ENCODE data around the gene CLRN3.

Gene CLRN3

DNA sequence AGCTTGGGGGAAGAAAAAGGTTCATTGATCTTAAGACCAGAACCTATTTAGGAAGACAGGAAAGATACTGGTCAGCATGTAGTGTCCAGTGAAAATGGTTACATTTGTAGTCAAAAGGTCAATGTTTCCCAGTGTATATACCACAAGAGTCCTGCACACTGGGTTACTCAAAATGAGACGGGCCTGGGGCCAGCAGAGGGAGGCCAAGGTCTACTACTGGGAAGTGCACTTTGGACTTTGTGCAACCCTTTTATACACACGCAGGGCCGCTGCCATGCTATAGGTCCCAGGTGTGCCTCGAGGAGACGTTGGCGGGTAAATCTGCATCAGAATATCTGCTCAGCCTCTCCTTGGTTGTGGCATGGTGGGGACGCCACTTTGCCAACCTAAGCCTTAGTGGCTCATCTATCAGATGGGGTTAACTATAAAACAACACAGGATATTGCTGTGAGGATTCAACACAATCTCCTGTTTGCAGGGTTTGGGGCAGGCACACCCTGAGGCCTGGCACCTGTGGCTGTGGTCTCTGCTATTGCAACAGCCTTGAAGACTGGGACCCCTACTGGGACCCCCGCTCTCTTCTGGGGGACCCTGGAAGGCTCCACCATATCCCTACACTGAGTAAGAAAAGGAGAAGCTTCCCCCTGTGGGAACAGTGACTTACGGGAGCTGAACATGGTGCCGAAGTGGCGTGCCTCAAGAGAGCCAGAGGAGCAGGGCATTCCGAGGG, 19.7 kb downstream of the CLRN3 start:
- no peak for DNase-seq

DNA sequence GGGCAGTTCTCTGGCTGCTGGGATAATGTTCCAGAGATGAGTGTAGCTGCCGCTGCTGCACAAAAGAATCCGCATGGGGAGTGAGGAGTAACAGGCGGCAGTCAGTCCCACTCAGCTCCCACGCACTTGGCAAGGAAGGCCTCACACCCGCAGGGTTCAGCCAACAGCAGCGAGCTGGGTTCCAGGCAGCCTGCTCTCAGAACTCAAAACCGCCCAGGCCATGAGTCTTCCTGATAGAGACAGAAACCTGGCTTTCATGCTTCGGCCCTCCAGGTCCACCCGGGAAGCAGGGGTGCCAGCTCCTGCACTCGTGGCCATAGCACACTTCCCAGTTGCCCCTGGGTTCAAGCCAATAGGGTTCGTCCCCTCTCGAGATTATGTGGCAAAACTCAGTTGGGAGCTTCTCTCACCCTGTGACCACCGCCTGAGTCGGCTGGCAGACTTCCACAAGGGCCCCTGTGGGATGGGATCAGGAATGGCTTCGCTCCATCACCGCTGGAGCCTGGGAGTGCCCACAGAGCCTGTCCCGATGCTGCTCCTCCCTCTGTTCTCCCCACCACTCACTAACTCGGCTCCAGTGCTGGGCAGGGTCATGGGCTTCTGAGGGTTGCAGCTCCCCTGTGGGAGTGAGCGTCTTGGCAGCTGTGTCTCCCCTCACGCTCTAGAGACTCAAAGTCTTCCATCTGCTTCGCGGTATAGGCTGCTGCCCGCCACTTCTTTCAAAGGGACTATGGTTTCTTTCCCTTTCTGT, 20.6 kb downstream of the CLRN3 start:
- DNase-seq, result no peak

DNA sequence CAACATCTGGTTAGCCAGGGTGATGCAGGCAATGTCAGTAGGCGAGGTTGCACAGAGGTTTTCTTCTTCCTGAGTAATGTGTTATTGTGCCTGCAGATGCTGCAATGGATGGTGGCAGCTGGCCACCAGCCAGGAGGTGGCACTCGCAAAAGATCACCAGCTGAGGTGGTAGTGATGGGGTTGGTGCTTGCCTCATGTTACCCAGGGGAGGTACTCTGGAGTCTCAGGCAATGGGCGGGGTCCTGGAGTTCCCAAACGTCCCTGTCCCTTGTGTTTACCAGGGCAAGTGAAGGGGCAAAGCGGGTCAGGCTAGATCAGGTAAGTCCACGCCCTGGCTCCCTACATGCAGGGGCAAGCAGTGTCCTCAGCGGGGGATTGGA, 21.1 kb downstream of the CLRN3 start:
- DNase-seq, result no peak

DNA sequence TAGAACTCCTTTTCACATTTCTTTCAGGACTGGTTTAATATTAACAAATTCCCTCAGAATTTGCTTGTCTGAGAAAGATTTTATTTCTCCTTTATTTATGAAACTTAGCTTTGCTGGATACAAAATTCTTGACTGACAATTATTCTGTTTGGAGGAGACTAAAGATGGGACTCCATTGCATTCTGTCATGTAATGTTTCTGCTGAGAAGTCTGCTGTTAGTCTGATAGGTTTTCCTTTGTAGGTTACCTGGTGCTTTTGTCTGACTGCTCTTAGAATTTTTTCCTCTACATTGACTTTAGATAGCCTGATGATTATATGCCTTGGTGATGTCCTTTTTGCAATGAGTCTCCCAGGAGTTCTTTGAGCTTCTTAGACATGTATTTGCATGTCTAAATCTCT, 23.4 kb downstream of the CLRN3 start:
- no peak for DNase-seq

DNA sequence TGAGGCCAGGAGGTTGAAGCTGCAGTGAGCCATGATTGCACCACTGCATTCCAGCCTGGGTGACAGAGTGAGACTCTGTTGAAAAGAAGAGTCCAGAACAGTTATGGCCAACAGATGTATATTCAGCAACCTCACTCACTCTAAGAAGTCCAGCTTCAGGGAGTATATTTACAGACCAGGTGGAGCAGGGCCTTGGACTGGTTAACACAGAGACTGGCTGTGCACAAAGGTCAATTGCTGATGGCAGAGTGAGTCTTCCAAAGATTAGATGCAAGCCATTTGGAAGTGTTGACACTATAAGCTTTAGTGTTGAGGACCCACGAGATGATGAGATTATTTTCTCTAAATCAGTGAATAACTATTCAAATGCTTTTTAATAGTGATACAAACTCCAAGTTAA, 24.9 kb downstream of the CLRN3 start:
- no peak for DNase-seq

DNA sequence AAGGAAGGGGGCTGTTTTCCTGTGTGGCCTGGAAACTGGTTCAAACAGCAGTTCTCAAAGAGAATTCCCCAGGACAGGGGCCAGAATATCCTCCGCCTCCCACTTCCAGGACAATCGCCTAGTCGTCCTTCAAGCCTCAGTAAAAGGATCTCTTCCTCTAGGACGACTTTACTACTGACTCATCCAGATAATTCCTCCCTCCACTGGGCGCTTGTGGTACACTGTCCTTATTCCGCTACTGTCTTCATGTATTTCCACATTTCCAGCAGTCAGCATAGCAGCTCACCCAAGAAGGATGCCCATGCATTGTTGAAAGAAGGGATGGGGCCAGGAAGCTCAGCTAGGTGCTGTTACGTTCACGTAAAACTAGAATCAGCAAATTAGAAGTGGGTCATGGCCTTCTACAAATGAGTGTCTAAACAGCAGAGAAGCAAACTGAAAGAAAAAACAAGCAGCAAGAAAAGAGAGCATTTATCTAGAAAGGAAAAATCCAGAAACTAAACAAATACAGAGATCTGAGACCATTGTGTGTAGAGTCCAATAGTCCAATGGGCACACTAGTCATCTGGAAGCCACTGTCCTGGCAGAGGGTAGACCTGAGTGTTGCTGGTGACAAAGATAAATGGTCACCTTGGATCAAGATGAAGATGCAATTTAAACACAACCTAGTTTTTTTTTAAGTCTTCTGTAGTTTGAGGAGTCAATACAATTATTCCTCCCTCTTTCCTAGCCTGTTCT, 26.3 kb downstream of the CLRN3 start:
- no peak for DNase-seq

DNA sequence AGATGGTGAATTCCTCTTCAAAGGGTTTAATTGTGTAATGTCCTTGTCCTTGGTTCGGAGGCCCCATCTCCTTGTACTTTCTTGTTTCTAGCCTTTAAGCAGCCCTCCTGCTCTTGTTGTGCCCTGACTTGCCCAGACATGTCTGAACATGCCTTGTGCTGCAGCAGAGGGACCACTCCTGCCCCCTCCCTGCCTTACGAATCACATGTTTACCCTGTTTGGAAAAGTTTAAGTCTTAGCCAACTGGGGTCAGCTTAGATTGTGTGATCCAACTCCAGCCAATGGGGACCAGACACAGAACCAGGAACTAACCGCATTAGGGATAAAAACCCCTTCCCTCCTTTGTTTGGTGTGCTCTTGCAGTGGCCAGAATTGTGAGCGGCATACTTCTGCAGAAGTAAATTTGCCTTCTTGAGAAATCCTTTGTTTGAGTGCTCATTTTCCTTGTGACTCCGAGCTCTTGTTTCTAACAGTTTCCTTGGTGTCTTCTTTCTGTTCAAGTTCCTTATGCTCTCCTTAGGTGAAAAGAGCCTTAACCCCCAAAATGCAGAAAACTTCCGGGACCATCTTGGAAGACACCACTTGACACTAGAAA, 29.4 kb downstream of the CLRN3 start:
- DNase-seq, result no peak

DNA sequence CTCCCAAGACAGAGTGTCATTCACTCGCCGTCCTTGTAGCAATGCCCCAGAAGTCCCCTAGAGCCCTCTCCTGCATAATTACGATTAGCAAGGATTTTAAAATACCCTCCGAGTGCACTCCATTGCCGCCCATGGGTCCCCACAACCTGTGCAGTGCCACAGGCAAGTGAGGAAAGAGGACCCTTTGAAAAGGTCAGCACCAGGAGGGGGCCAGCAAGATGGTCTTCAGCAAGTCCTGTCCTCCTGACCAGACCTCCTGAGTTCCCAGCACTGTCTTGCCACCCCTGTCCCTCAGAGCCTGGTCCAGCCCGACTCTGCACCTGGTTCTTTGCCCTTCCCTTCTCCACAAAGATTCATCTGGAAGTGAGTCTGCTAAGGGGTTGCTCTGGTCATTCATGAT, 32.1 kb downstream of the CLRN3 start:
- DNase-seq, result no peak

DNA sequence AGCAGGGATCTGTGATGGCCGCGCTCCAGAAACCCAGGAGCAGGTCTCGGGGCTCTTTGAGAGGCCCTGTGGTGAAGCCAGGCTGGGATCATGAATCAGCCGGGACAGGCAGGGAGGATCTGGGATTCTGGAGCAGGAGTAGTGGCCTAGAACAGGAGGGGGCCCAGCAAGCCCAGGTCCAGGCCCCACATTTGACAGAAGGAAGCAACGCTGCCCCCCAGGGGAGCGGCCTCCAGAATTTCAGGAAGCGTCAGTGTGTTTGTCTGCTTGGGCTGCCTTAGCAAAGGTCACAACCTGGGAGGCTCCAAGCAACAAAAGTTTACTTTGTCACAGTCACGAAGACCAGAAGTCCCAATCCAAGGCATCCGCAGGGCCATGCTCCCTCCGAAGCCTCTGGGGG, 36.8 kb downstream of the CLRN3 start:
- no peak for DNase-seq

DNA sequence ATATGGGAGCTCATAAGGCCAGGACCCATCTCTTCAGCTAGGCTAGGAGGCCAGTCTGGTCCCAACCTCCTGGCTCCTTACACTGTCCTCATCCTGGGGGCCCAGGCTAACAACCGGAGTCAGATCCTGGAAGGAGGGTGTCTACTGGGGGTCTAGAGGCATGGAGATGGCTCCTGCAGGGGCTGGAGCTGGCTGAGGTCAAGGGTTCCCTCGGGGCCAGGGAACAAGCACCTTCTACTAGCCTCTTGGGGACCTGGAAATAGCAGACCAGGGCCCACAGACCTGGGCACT, 37.2 kb downstream of the CLRN3 start:
- DNase-seq, result no peak

DNA sequence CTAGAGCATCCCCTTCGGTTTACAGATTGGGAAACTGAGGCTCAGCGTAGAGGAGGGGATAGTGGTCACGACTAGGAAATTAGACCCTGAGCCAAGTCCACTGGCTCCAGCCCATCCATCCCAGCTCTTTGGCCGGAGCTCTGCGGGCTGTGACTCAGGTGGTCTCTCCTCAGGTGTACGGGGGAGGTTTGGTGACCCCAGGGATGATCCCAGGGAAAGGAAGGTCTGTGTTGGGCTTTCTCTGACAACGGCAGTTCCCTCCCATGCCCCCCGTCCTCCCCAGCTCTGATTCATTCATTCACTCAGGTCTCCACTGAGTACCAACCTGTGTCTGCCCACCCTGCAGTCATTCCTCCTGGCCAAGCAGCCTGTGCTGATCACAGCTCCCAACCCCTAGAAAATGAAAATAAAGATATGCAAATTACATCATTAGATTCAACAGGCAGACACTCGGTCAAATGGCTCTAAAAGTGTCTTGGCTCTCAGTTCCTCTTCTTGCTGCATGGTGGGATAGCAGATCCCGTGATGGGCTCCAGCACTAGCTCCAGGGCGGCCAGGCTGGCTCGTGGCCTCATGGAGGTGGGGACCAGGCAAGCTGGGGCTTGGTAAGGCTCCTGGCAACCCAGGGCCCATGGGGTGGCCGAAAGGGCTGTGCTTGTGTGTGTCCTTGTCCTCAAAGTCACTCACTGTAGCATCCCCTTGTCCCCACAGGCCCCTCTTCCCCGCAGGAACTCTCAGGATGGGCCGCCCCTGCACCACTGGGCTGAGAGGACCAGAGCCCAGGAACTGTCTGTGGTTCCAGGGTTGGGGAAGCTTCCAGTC, 37.8 kb downstream of the CLRN3 start:
- no peak for DNase-seq

DNA sequence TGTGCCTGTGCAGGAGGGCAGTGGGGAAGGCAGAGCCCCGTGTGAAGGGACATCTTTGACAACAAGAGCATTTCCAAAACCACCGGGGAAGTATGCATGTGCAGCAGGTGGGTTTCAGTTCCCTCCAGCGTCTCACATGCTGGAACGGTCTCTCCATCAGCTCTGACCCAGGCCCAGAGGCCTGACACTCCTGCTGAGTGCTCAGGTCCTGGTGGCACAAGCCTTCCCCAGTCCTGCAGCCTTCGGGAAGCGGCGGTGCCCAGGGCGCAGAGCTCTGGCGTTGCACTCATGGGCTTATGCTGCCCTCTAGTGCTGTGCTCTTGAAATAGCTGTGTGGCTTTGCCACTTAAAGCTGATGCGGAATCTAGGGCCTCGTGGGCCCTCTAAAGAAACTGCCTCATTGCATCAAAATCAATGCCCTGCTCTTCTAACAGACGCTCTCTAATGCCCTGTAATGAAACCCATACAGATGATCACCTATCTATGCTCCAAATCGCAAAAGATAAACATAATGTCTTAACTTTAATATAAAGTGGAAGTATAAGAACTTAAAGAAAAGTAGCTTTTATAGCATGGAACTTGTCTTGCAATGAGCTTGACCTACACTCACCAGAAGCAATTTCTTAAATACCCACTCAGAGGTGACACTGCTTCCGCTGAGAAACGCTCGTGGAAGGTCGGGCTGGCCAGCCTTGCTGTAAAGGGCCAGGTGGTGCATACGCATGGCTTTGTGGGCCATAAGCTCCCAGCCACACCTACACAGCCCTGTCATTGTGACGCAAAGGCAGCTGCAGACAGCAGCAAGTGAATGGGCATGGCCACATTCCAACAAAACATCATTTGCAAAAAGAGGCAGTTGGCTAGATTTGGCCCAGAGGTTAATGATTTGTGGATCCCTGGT, 38.6 kb downstream of the CLRN3 start:
- DNase-seq, result peak; percentile 25 to 32

DNA sequence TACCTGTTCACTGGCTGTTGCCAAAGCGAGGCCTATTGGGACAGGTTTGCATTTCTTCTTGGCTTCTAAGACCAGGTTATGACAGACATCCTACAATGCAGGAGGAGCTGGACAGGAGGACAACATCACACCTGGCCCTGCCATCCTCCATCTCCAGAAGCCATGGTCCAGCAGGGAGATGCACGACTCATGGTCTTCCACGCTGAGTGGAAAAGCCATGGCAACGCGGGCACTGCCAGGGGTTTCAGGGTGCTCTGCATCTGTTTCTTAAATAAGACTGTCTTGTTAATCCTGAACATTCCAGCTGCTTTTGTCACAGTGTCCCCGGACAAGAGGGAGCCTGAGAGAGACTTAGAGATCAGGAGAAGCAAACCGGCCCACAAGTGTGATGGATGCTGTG, 40.3 kb downstream of the CLRN3 start:
- no peak for DNase-seq

DNA sequence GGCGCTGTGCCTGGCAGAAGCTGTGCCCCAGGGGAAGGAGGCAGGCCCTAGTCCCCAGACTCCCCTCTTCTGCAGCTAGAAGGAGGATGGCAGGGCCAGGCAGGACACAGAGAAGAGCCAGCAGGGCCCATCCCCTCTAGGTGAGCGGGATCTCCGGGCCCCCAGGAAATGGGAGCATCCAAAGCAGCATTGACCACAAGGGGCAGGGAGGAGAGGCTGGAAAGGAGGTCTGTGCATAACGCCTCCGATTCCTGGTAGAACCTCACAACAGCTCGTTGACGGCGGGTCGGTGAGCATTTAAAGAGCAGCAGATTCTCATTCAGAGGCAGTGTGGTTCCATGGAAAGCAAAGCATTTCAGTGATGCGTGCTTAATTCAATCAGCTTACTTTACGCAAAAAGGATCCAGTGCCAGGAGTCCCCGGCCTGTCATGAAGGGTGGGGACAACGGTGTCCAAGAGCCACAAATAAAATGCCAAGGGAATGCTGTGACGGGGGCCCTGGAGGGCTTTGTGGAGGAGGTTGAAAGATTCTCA, 41.0 kb downstream of the CLRN3 start:
- no peak for DNase-seq

DNA sequence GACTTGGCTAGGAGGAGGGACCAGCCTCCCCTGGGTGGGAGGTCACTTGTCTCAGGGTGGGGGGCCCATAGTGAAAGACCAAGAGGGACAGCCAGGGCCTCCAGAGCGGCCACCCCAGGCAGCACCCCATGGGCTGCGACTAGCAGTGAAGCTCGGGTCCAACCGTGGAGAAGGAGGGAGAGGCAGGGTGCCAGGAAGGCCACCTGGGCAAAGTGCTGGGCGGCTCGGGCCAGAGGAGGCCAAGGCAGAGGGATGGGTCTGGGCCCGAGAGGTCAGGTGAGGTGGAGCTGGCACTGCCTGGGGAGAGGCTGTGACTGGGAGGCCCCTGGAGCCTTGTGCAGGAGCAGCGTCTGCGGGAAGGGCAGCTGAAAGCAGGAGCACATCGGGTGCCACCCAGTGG, 41.8 kb downstream of the CLRN3 start:
- no peak for DNase-seq

DNA sequence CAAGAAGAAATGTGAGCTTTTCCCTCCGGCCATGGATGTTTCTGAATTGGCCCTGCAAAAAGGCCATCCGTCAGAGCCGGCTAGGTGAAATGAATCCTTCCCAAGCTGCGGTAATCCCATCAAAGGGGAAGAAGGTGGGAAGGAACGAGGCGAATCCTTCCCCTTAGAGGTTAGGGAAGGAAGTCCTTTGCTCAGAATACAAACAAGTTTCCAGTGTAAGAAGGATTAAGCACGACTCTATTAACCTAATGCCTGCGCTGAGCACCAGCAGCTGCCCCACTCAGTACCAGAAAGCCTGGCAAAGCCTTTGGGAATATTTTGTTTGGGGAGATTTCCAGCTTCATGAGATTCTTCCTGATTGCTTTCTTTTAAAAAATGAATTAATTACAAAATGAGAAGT, 42.8 kb downstream of the CLRN3 start:
- no peak for DNase-seq

DNA sequence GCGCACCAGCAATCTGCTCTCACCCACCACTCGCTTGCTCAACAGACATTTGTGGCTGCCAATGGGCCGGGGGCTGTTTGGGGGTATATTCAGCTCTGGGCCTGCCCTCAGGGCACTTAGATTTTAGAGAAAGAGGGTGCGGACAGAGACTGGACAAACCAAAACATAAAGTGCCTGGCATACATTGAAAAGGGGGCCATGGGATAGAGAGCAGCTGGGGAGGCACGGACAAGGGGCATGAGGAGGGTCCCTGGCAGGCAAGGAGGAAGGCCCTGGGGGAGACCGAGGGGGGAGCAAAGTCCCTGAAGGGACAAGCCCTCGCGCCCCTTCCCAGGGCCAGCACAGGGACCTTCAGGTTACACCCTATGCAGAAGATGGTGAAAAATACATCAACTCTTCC, 43.5 kb downstream of the CLRN3 start:
- DNase-seq, result no peak

DNA sequence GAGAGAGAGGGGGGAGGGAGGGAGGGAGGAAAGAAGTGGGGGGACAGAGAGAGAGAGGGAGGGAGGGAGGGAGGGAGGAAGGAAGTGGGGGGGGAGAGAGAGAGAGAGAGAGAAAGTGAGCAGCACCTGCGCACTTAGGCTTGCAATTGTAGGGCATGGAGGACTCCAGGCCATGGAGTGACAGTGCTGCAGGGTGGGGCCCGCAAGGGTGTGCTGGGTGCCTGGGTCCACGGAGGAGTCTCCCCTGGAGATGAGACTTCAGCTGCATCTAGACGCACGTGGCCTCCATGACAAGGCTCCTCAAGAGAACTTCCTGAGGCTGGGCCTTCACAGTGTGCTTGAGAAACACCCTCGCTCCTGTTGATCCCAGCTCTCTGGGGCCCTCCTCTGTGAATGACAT, 44.5 kb downstream of the CLRN3 start:
- no peak for DNase-seq

DNA sequence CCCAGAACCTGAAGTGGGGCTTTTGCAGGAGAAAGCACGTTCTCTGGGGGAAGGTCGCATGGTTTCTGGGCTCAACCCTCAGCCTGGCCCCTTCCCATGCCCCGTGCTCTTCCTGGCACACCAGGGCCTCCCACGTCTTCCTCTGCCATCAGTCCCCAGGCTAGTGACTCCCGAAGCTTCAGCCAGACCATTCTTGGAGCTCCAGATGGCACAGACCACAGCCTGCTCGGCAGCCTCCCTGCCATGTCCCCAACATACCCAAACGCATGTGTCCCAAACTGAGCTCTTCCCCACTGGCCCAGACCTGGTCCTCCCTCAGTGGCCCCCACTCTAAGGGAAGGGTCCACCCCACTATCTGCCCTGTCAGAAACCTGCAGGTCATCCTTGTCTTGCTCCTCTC, 47.0 kb downstream of the CLRN3 start:
- DNase-seq, result no peak

DNA sequence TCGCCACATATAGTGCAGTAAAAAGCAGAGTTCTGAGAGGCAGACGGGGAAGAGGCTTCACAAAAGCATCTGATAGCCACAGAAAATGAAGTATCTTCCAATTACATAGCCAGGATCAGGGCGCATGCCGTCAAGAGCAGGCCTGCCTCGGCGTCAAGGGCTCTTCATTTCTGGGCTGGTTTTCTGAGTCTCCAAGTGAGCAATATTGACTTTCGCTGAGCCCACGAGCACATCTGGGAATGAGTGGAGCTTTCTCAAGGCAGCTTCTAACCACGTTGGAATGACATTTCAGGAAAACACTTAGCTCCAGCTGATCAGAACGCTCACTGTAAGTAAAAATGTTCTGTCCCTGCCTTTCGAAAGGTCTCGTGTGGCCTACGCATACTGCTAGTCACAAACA, 51.9 kb downstream of the CLRN3 start:
- DNase-seq, result no peak

DNA sequence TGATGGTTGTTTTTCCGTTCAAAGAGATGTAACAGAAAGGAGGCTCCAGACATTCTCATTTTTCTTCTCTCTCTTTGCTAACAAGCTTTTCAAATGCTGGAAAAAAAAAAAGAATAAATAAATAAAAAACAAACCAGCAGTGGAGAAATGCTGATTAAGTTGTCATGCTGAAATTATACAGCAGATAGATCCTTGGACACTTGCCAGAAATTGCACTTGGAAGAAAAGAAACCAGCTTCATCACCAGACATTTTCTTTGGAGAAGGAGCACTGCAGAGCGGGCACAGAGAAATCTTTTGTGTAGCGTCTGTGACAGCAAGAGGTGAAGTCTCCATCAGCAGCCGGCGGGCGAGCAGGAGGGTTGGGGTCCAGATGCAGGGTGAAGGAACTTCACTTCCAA, 55.8 kb downstream of the CLRN3 start:
- DNase-seq, result no peak

DNA sequence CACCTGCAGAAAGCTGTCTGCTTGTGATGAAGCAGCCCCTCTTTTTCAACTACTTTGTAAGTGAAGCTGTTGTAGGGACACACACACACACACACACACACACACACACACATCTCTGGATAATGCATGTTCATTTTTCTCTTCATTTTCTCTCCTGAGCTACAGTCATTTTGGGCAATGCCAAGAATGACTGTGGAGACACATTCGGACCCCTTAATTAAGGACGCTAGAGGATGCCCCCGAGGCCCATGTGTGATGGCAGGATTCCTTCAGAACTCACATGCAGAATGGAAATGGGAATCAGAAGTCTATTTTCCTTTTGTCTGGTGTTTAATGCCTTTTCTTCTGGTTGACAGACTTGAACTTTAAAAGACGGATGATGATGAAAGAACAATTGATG, 56.6 kb downstream of the CLRN3 start:
- DNase-seq, result no peak
